GM12874 (cell line): ENCODE measurements around the gene PHAF1.

ENCODE experiments used
- CTCF ChIP-seq: IDR thresholded peaks from 2 replicates; pipeline ENCODE4 v1.5.1; 2011; ENCODE audit warnings: low read depth, mild to moderate bottlenecking, control low read depth, low read length, moderate library complexity; ENCODE audit not compliant: insufficient read depth

The PHAF1 gene

GRCh38 chr16:67115639-67116038, 5.9 kb downstream of the PHAF1 start:
- TF ChIP-seq CTCF, result no peak

GRCh38 chr16:67116388-67117311, 6.9 kb downstream of the PHAF1 start:
- no peak for TF ChIP-seq CTCF

- no peak for TF ChIP-seq CTCF
Measured at GRCh38 chr16:67117716-67118115, 8.0 kb downstream of the PHAF1 start.

- no peak for TF ChIP-seq CTCF
Measured at GRCh38 chr16:67120025-67120424, 10.3 kb downstream of the PHAF1 start.

- no peak for TF ChIP-seq CTCF
Measured at GRCh38 chr16:67128417-67128816, 18.7 kb downstream of the PHAF1 start.

GRCh38 chr16:67128887-67129286, 19.1 kb downstream of the PHAF1 start:
- TF ChIP-seq CTCF, result no peak

- no peak for TF ChIP-seq CTCF
Measured at GRCh38 chr16:67129422-67129821, 19.7 kb downstream of the PHAF1 start.
